Omental fat pad (tissue), 4 donors: ENCODE data around the gene CNTNAP2. TPM values are rescaled to one million over a fixed set of nuclear protein-coding genes. Genes with fewer than 3 reads are reported as not detected.
A peak's percentile ranks its signal among the peaks of the same experiment; 100 is the strongest.

ENCODE experiments used
- ATAC-seq: fragments of 150-250 bp; one replicate; pipeline ENCODE4 v1.9.1; 2016; ENCODE audit warnings: mild to moderate bottlenecking, moderate library complexity; ENCODE audit not compliant: low FRiP score
- DNase-seq: peaks from one replicate; pipeline ENCODE4 v3.0.0-alpha.2; 2019; ENCODE audit warnings: low spot score
- total RNA-seq, 4 donors: library from RNA; depleted of rRNA; stranded (reverse); fragments of >200 nt; gene quantifications; one replicate each; pipeline ENCODE4 v1.1.0, GENCODE V29; 2016
- TF ChIP-seq, protein P1 (sequence below), 3 donors: fragments of 450-650 bp; IDR thresholded peaks; one replicate each; pipeline ENCODE4 v1.5.1; 2016 to 2017; ENCODE audit warnings: antibody characterized with exemption in 3 of 3, mild to moderate bottlenecking in 3 of 3, moderate library complexity in 2 of 3

The CNTNAP2 gene
- total RNA-seq, 4 donors from 2014 or later: 0.38 to 1.5 (median 1.1) TPM; not detected in 1

DNA sequence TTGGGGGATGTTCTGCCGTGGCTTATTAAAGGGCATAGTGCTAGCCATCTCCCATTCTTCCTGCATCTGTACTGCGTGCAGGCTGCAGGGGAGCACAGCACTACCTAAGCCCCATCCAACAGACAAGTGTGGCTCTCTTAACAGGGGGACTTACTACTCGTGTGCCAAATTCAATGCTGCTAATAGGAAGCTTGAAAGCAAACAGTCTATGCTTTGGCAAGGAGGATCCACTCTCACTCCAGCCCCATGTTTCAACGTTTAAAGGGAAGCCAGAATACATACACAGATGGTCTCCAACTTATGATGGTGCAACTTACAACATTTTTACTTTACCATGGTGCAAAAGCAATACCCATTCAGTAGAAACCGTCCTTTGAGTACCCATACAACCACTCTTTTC is 2245.9 kb downstream of the CNTNAP2 start:
- no peak for DNase-seq

DNA sequence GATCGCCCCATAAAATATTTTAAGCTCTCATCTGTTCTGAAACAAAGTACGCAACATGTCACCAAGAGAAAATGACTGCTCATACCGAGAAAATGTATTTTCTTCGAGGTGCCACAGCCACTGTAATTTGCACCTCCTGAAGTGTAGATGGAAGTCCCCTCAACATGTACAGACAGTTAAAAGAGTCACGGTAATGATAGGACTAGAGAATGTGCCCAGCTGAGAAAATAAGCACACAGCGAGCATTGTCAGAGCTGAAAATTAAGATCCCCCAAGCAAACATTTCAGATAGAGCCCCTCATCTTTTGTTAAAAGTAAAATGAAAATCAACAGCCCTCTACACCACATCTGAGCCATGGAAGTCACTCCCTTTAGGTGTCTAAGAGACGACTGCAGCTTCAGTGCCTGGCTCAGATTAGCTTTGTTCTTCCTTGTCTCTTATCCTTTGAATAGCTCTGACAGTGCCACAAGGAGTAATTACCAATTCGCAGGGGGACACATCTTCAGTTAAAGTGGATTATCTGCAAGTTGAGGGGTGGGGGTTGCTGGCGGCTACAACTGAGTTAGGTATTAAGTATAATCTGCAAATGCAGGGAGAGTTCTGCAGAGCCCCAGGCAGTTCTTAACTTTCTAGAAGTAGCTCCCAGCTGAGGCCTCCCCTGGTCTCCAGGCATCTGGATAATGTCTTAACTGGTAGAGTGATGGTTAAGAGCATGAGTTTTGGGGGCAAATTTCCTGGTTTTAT is 2251.3 kb downstream of the CNTNAP2 start:
- ATAC-seq: no peak
- DNase-seq: no peak
- TF ChIP-seq, protein P1, sequence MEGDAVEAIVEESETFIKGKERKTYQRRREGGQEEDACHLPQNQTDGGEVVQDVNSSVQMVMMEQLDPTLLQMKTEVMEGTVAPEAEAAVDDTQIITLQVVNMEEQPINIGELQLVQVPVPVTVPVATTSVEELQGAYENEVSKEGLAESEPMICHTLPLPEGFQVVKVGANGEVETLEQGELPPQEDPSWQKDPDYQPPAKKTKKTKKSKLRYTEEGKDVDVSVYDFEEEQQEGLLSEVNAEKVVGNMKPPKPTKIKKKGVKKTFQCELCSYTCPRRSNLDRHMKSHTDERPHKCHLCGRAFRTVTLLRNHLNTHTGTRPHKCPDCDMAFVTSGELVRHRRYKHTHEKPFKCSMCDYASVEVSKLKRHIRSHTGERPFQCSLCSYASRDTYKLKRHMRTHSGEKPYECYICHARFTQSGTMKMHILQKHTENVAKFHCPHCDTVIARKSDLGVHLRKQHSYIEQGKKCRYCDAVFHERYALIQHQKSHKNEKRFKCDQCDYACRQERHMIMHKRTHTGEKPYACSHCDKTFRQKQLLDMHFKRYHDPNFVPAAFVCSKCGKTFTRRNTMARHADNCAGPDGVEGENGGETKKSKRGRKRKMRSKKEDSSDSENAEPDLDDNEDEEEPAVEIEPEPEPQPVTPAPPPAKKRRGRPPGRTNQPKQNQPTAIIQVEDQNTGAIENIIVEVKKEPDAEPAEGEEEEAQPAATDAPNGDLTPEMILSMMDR (IDR thresholded peaks at IDR 0.05): no peak

More for the DNA sequence above, 2245.9 kb downstream of the CNTNAP2 start:
- TF ChIP-seq, protein P1 (IDR thresholded peaks at IDR 0.05): no peak
- no peak for ATAC-seq

DNA sequence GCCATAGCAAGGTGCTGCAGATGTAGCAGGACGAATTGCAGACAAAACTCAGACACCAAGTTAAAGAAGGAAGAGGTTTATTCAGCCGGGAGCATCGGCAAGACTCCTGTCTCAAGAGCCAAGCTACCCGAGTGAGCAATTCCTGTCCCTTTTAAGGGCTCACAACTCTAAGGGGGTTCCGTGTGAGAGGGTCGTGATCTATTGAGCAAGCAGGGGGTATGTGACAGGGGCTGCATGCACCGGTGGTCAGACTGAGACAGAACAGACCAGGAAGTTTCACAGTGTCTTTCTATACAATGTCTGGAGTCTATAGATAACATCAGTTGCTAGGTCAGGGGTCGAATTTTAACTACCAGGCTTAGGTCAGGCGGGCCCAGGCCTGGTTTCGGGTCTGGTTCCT is 2252.0 kb downstream of the CNTNAP2 start:
- TF ChIP-seq, protein P1 (IDR thresholded peaks at IDR 0.05): no peak
- DNase-seq: no peak
- ATAC-seq: no peak

DNA sequence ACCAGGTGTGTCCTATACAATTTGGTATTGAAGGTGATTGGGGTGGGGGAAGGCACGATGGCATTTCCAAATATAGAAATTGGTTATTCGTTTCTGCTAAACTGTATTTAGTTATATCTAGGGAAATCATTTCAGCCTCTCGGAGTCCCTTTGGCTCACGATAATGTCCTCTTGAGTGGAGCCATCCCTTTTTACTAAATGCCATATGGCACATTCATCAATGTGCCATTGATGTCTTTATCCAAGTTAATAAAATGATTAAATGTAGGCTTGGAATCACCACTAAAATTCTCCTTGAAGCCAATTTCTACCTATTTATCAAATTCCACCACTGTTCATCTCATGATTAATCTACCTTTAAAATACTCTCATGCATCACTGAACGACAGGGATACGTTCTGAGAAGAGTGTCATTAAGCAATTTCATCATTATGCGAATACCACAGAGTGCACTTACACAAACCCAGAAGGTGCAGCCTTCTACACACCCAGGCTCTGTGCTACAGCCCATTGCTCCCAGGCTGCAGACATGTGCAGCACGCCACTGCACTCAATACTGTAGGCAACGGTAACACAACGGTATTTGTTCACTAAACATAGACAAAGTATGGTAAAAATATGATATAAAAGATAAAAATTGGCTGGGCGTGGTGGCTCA is 2254.8 kb downstream of the CNTNAP2 start:
- ATAC-seq (no peak), DNase-seq (no peak)
- TF ChIP-seq, protein P1 (IDR thresholded peaks at IDR 0.05): no peak

DNA sequence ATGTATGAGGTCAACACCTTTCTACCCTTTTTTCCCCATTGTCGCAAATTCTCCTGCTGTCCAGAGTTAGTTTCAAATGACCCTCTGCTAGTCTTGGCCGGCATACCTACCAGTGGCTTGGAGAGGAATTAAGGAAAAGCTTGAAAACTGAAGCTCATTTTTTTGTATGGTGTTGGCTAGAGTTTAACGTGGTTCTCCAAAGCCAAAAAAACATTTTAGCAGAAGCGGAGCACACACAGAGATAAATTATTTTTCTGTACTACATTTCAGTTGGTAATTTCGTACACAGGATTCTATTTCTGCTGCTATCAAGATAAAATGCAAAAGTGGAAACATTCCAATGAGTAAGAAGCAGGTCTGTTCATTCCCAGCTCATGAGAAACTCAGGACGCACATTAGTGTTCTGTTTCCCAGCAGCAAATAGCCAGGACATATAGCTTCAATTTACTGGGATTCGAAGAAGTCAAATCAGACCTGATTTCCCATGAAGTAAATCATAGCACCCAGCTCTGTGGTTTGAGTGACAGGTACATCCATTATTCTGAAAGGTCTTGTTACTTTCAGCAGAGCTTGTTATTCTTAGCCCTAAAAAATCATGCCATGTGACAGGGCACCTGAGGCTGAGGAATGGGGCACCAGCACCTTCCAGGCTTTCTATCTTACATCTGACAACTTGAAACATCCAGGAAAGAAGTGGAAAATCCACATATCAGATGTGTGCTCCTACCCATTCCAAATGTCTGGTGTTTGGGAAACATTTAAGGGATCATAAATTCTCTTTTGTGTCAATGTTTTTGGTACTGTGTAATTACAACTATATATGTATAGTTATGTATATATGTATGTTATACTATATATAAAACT is 2258.0 kb downstream of the CNTNAP2 start:
- TF ChIP-seq, protein P1 (IDR thresholded peaks at IDR 0.05): no peak
- DNase-seq: no peak
- ATAC-seq: peak; percentile 64

DNA sequence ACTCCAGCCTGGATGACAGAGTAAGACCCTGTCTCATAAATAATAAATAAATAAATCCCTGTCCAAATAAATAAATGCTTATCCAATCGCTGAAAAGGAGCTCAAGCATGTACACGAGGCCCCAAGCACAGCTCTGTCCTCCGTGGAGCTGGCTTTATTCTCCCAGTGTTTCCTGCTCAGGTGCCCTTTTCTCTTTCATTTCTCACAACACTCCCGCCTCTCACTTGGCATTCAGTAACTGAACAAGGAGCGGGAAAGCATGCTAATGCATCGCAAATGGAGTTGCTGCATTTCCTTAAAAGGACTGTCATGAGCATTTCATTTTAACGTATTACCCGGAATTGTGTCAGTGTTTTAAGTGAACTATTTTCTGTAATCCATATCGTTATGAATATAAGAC is 2263.1 kb downstream of the CNTNAP2 start:
- TF ChIP-seq, protein P1 (IDR thresholded peaks at IDR 0.05): no peak
- DNase-seq (no peak), ATAC-seq (no peak)
